ENCODE measurements around the gene STX4. TPM values are rescaled to one million over a fixed set of nuclear protein-coding genes. Genes with fewer than 3 reads are reported as not detected.

Gene STX4
- polyA plus RNA-seq, 1 of the 3 experiments (the other 2 are of a cell fraction): 117 TPM

- no peaks in the 10 kb centered on the region for H3K9me3 ChIP-seq
- no peak overlapping the region for H3K27ac ChIP-seq (ENCODE audit: low read depth in 2 of 2, low read length in 1 of 2)
- no peak overlapping the region for H3K9ac ChIP-seq
- no peaks in the 10 kb centered on the region for H3K27me3 ChIP-seq (ENCODE audit: insufficient read depth)
- H3F3A ChIP-seq (replicated peaks; ENCODE audit: insufficient read depth): no peaks in the 10 kb centered on the region
- TF ChIP-seq FOXJ3 (CRISPR knock-in tag; IDR thresholded peaks at IDR 0.05) (no peak), EZH2phosphoT487 (IDR thresholded peaks at IDR 0.05; ENCODE audit: borderline replicate concordance, low read depth) (no peak), NFIC (IDR thresholded peaks at IDR 0.05; ENCODE audit: borderline replicate concordance) (no peak), REST (IDR thresholded peaks at IDR 0.05; ENCODE audit: low read depth, low read length) (no peak), PBX3 (IDR thresholded peaks at IDR 0.05) (no peak), CHD2 (IDR thresholded peaks at IDR 0.05; ENCODE audit: low read length, partially characterized antibody) (no peak), TCF12 (IDR thresholded peaks at IDR 0.05) (no peak), EP300 (IDR thresholded peaks at IDR 0.05; ENCODE audit: borderline replicate concordance in 1 of 2, low read depth in 1 of 2, low read length in 1 of 2) (no peak), ZBTB33 (IDR thresholded peaks at IDR 0.05; ENCODE audit: borderline replicate concordance, low read depth) (no peak), IRF3 (IDR thresholded peaks at IDR 0.05; ENCODE audit: low read depth, low read length) (no peak), JUND (IDR thresholded peaks at IDR 0.05) (no peak)
- no peaks in the 10 kb centered on the region for H3K9me2 ChIP-seq
- peaks cover 25 to 75% of the 10 kb centered on the region in 2 experiments for H3K36me3 ChIP-seq (replicated peaks in 1 of 2; ENCODE audit: control insufficient read depth in 1 of 2, insufficient read depth in 2 of 2, low read length in 1 of 2)
- H3K79me2 ChIP-seq (ENCODE audit: insufficient read depth): peaks cover 60% of the 10 kb centered on the region; the same call in 1 of the 2 replicates
- 94% methylated on average over 11 of the region's 13 CpGs for WGBS (ENCODE audit: low lambda C conversion rate)
- H3K4me3 ChIP-seq (ENCODE audit: low read depth in 2 of 2, low read length in 1 of 2): no peak overlapping the region
- ChIA-PET POLR2A (no interaction called here), CTCF (interaction anchor here (1.1 to 1.6 kb wide), 4 partner anchors 20 to 128 kb away, joined by 4 to 5 read pairs (median 4); partner anchors contain the start of gene HSD3B7)
- peaks cover 12% of the 10 kb centered on the region; the same call in 1 of the 2 replicates for H4K20me1 ChIP-seq (ENCODE audit: insufficient read depth)
- no peaks in the 10 kb centered on the region; a peak in 1 of 4 replicates for H3K4me1 ChIP-seq (ENCODE audit: control insufficient read depth in 1 of 2, insufficient read depth in 2 of 2, low read depth in 1 of 2, low read length in 1 of 2)
- no peak overlapping the region; the same call in 1 of the 2 replicates for H3K4me2 ChIP-seq
- H2AFZ ChIP-seq (ENCODE audit: low read depth): no peak overlapping the region
- no peak for DNase-seq
Measured at GRCh38 chr16:31080756-31081419, 47.5 kb downstream of the STX4 start.
